Left colon (tissue), 2 donors: ENCODE data around the gene UGGT2. TPM values are rescaled to one million over a fixed set of nuclear protein-coding genes. Genes with fewer than 3 reads are reported as not detected.
A peak's percentile ranks its signal among the peaks of the same experiment; 100 is the strongest.
"Not testable (repeated sequence)": the region's sequence is repeated elsewhere in the genome, so short reads cannot be mapped to it uniquely, and the experiment has no call there.

Source experiments
- ATAC-seq: fragments of 200-7000 bp; cut with Tn5 transposase; one replicate; pipeline ENCODE4 v1.9.1; 2020; ENCODE audit warnings: mild to moderate bottlenecking, moderate library complexity
- DNase-seq, 2 donors: peaks; one replicate each; pipeline ENCODE4 v3.0.0-alpha.2; 2020
- intact Hi-C, 2 donors: fragments of 100-400 bp; cut with DNase I in 1 of 2; cut with micrococcal nuclease in 1 of 2; formaldehyde crosslinking; loops; one replicate each; pipeline versions ENCODE4 v1.11.2 to v1.14.0; 2022; cut with DNase I, micrococcal nuclease
- total RNA-seq, 2 donors: library from RNA; stranded (reverse); fragmentation: NEBNext Ultra II Directional; extraction: Animal tissue kit (Norgen Biotek cat#: 25700); gene quantifications; one replicate each; pipeline ENCODE4 v1.2.1, GENCODE V29; 2021
- donor health status: DM: no; HTN: no; CAD: no.
- donor health status: DM: yes; HTN: yes; CAD: no.

UGGT2 gene
- total RNA-seq, 2 donors from 2014 or later, result 17.2 to 19.2 TPM

DNA sequence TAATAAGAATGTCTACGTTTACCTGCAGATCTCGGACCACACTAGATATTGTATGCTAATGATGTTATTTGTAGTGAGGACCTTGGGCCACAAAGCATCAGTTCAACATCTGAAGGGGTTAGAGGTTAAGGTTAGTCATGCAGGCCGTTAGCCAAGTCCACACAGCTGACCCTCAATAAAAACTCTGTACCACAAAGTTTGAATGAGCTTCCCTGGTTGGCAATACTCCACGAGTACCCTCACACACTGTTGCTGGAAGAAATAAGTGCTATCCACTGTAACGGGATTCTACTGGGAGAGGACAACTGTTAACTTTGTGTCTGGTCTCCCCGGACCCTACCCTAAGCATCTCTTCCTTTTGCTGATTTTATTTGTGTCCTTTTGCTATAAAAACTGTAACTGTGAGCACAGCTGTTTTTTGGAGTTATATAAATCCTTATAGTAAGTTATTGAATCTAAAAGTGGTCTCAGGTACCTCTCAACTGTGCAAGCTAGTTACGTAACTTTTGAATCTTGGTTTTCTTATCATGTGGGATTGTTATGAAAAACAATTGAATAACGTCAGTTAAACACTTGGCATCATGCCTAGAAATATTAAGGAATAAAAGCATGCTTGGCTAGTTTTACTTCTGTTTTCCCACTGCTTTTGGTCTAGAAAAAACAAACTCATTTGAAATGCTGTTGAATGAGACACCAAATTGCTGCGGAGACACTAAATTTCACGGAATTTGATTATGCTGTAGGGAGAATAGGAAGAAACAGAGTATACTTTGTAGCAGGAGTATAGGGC, 194.7 kb downstream of the UGGT2 start:
- DNase-seq, result no peak
- intact Hi-C loops, result no loop called here
- ATAC-seq, result peak; percentile 28

DNA sequence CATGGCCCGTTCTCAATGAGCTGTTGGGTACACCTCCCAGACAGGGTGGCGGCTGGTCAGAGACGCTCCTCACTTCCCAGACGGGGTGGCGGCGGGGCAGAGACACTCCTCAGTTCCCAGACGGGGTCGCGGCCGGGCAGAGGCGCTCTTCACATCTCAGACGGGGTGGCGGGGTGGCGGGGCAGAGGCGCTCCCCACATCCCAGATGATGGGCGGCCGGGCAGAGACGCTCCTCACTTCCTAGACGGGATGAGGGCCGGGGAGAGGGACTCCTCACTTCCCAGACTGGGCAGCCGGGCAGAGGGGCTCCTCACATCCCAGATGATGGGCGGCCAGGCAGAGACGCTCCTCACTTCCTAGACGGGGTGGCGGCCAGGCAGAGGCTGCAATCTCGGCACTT, 207.5 kb downstream of the UGGT2 start:
- intact Hi-C loops, ATAC-seq, DNase-seq: not testable (repeated sequence)

DNA sequence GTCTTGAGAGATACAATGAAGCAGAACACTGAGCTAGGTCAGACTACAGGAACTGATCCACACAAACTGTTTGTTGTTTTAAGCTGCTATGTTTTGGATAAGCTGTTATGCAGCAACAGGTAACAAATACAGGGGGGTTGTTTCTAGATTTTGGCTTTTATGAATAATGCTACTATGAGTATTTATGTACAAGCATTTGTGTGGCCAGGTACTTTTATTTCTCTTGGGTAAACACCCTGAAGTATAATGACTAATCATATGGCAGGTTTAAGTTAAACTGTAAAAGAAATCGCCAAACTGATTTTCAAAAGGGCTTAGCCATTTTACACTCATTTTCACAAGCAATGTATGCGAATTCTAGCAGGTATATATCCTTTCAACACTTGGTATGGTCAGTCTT, 210.3 kb downstream of the UGGT2 start:
- intact Hi-C loops, result no loop called here
- ATAC-seq (no peak), DNase-seq (no peak)

DNA sequence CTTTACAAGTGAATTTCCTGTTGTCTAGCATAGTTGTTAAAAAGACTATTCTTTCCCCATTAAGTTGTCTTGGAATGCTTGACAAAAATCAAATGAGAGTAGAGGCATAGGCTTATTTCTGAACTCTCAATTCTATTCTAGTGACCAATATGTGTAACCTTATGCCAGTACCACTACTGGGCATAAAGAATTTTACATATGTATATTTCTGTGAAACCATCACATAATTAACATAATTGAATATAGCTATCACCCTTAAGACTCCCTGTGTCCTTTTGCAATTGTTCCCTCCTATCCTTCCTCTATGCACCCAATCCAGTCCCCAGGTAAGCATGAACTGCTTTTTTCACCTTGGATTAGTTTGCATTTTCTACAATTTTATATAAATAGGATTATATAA, 211.3 kb downstream of the UGGT2 start:
- intact Hi-C loops, result no loop called here
- DNase-seq (no peak), ATAC-seq (no peak)

DNA sequence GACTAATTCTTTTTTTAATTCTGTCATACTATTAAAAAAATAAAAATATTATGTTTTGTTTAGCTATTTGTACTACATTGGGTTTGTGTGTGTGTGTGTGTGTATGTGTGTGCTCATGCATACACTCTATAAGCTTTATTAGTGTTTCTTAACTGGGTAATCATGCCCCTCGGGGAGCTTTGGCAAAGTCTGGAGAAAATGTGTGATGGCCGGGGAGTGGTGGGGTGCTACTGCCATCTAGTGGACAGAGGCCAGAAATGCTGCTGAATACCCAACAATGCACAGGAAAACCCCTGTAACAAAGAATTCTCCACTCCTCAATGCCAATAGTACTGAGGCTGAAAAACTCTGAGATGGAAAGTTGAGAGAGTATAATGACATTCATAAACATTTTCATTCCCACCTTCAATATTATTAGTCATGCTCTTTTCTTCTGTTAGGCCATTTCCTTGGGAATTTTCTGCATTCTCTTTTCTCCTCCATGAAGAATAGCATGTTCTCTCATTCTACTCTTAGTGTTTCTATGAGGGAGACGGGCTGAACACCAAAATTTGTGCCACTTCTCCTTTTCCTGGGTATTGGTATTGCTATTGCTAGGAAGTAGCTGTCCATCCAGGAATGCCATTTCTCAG, 219.0 kb downstream of the UGGT2 start:
- intact Hi-C loops, result loop anchor here in 1 of 2 donors (5.0 kb wide), 1 partner anchor 207 kb away; no protein-coding TSS in a partner anchor
- DNase-seq (peak; percentile 32 to 41), ATAC-seq (peak; percentile 82)

DNA sequence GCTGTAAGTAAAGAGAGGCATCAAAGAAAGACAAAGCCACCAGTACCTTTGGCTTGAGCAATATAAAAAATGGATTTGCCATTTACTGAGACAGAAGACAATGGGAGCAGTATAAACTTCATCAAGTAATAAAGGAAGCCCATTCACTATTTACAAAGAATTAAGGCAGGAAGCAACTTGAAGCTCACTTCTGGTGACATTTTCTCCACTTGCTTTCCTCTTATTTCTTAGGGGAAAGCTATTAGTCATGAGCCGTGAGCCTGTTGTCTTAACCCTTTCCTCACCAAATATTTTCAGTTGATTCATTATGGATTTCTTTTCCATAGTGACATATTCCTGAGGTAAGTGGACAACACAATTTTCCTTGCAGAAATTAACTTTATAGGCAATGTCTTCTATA, 219.5 kb downstream of the UGGT2 start:
- intact Hi-C loops, result loop anchor here in 1 of 2 donors (5.0 kb wide), 1 partner anchor 206 kb away; no protein-coding TSS in a partner anchor
- no peak for DNase-seq
- ATAC-seq, result peak; percentile 59

DNA sequence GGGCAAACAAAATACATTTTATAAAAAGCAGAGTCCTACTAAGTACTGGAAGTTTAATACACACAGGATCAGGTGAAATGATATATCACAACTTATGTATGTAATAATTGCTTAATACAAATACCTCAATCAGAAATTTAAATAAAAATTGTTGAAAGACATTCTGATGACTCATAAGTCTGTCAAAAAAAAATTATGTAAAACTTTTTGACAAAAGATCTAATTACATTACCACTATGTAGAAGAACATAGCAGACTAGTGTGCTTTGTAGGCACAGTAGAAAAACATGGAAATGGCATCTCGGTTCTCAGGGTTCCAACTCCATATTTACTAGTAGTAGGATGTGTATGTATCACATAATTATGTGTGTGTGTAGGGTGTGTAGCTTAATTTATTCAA, 220.1 kb downstream of the UGGT2 start:
- no peak for ATAC-seq
- no peak for DNase-seq
- intact Hi-C loops, result loop anchor here in 1 of 2 donors (5.0 kb wide), 1 partner anchor 206 kb away; no protein-coding TSS in a partner anchor

DNA sequence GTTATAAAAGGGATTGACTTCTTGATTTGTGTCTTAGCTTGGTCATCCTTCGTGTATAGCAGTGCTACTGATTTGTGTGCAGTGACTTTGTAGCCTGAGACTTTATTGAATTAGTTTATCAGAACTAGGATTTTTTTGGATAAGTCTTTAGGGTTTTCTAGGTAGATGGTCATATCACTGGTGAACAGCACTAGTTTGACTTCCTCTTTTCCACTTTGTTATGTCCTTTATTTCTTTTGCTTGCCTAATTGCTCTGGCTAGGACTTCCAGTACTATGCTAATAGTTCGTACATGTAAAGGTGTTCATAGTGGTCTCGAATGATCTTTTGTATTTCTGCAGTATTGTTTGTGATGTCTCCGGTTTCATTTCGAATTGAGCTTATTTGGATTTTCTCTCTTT, 230.9 kb downstream of the UGGT2 start:
- no peak for ATAC-seq
- intact Hi-C loops, result no loop called here
- no peak for DNase-seq

DNA sequence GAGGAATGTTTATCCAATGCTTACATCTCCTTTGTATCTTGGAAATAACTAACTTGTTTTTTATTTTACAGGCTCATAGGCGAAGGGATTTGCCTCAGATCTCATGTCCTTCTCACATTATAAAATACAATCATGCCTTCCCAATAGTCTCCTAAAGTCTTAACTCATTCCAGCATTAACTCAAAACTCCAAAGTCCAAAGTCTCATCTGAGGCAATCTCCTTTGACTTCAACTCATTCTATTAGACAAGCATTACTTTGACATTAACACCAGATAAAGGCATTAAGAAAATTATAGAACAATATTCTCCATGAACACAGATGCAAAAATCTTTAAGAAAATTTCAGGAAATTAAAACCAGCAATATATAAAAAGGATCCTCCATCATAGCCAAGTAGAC, 238.7 kb downstream of the UGGT2 start:
- ATAC-seq, result no peak
- DNase-seq, result no peak
- intact Hi-C loops, result no loop called here

DNA sequence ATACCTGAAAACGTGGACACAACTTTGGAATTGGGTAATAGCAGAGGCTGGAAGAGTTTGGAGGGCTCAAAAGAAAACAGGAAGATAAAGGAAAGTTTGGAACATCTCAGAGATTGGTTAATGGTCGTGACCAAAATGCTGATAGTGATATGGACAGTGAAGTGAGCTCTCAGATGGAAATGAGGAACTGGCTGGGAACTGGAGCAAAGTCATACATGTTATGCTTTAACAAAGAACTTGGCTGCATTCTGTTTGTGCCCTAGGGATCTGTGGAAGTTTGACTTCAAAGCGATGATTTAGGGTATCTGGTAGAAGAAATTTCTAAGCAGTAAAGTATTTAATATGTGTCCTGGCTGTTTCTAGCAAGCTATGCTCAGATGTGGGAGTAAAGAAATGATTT, 240.1 kb downstream of the UGGT2 start:
- intact Hi-C loops, result no loop called here
- DNase-seq (no peak), ATAC-seq (no peak)

DNA sequence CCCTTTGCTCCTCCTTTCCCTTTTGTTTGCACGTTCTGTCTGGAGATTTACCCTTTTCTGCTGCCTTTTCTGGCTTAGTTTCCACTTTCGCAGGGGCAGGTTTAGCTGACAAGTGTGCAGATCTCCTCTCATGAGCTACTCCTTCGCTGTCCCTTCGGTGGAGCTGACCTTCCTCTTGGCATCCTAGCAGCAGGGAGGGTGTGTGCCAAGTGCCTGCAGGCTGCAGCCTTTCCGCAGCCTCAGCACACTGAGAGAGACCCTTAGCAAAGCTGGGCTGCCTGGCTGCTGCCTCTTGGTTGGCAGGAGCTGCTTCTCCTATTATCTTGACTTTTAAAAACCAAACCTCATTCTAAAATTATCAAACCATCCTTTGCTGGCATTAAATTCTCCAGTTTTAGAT, 243.8 kb downstream of the UGGT2 start:
- ATAC-seq (no peak), DNase-seq (no peak)
- intact Hi-C loops, result no loop called here

DNA sequence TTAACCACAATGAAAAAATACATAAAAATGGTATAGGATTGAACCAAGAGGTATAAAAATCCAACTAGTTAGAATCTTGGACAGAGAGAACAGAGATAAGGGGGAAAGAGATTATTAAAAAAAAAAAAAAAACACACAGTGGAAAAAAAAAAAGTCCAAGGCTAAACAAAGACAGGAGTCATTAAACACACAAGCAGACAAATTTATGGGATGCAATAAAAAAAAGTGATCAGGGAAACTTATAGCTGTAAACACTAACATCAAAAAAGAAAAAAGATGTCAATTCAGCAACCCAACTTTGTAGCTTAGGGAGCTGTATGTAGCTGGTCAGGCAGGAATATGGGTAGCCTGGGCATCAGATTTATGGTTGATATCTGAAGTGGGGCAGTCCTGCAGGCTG, 247.3 kb downstream of the UGGT2 start:
- peak; percentile 28 for ATAC-seq
- no peak for DNase-seq
- intact Hi-C loops, result no loop called here

DNA sequence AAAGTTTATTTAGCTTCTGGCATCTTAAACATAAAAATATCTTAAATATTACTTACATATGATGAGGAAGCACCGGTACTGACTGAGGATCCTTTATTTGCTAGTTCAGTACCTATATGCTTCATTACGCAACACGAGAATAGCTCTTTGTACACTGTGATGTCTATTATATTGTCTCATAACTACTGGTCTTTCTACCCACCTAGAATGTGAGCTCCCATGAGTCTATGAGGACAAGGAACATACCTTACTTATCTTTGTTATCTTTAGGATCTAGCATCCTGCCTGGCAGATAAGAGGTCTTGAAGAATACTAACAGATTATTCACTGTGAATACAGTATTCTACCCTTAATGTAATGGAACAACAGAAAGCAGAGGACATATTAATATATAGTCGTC, 251.4 kb downstream of the UGGT2 start:
- intact Hi-C loops, result no loop called here
- ATAC-seq (no peak), DNase-seq (no peak)

DNA sequence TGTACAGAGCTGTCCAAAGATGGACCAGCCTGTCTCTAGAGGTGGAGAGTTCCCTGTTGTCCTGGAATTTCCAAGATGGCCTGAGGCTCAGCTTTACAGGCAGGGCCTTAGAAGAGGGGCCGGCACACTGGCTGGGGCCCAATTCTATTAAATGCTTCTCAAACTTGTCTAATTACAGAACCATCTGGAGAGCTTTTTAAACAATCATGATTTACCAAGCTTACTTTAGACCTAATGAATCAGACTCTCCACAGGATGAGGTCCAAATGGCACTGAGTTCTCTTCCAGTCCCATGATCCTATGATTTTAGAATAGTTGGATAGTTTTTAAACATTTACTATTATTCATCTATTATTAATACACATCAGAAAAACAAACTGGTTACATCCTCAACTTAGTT, 252.8 kb downstream of the UGGT2 start:
- intact Hi-C loops, result no loop called here
- DNase-seq, result no peak
- no peak for ATAC-seq

DNA sequence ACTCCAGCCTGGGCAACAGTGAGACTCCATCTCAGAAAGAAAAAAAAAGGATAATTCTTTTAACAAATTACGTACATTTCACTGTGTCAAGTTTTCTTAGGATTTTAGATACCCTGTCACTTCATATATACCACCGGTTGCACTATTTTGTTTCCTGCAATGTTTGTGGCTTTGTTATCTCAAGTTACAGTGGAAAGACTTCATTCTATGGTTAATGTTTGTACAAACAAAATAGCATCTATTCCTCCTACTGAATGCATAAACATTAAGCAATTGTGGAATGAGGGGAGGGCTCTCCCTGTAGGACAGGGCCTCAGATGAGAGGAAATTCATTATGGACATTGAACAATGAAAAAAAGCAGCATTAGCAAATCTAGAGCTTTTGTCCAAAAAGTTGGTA, 256.2 kb downstream of the UGGT2 start:
- DNase-seq, result no peak
- intact Hi-C loops, result no loop called here
- ATAC-seq, result no peak

DNA sequence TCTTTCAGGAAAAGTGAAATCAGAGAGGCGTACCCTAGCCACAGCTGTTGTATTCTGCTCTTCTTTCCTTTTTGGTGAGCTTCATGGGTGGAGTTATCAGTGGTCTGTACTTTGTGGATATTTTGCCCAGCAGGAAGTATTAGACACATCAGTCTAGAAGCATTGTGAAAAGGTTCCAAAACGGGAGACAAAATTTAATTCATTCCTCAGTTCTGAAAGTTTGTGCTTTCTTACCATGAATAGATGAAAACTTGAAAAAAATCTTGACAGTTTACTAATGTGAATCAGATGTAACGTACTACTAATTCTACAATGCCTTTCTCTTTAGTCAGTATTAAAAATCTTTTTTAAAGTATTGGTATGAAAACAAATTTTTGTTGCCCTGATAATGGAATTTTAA, 259.4 kb downstream of the UGGT2 start:
- ATAC-seq, result no peak
- intact Hi-C loops, result no loop called here
- no peak for DNase-seq

DNA sequence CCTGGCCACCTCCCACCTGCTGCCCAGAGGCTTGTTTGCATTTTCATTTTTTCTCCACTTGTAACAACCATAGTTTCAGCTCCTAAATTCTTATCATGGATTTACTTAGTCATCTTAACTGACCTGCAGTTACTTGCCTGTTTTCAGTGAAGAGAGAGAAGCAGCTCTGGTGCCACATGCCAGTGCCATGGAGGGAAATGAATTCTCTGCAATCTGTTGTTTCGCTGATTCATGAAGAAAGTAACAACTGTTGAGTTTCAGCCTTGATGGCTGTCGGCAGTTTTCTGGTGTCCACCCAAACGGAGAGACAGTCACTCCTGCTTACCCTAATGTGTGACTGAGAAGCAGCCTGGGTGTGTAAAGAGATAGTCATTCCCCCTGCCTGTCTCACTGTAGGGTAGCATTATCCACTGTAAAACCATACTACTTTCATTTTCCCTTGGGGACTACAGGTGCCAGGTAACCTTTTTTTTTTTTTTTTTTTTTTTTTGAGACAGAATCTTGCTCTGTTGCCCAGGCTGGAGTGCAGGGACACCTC, 260.1 kb downstream of the UGGT2 start:
- intact Hi-C loops, result no loop called here
- DNase-seq (no peak), ATAC-seq (no peak)

DNA sequence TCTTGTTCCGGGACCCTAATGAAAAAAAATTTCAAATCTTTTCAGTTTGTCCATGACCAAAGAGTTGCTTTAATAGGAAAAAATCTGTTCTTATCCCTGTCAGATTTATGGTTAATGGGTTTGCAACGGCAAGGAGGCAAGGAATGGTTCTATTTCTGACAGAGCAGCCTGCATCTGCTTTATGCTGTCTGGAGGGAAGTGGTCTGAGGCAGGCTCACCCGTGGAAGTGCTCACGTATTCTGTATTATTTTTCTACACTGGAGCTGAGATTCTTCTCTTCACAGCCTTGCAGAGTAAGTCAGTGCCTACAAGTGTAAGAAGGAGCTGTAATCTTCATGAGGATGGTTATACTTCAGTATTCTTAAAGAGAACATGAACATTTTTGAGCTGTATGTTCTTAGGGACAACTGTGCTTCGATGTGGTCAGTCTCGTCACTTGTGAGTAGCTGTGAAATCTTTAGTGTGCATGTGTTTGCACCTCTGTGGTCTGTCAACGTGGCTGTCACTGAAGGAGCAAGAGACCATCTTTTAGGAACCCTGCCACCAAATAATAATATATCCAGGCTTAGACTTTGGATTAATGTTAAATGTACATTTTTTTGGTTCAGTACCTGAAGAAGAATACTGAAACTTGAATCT, 262.0 kb downstream of the UGGT2 start:
- intact Hi-C loops, result no loop called here
- ATAC-seq, result no peak

DNA sequence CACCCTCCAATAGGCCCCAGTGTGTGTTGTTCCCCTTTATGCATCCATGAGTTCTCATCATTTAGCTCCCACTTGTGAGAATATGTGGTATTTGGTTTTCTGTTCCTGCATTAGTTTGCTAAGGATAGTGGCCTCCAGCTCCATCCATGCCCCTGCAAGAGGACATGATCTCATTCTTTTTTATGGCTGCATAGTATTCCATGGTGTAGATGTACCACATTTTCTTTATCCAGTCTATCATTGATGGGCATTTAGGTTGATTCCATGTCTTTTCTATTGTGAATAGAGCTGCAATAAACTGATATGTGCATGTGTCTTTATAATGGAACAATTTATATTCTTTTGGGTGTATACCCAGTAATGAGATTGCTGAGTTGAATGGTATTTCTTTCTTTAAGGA, 263.9 kb downstream of the UGGT2 start:
- intact Hi-C loops, ATAC-seq, DNase-seq: not testable (repeated sequence)

More for the DNA sequence above, 262.0 kb downstream of the UGGT2 start:
- no peak for DNase-seq

DNA sequence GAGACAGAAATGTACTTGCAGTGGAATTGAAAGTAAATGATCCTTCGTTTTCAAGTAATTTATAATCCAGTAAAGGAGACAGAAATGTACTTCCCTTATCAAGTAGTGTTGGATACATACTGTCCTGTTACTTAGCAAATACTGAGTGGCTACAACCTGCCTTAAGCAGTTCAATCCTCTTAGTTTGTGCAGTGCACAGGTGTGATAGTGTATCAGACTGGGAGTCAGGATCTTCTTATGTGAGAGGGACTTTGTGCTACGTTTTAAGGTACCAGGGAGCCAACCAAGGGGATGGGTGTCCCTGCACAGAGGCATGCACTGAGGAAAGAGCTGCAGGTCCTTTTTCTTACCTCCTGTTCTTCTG, 265.1 kb downstream of the UGGT2 start:
- DNase-seq (no peak), ATAC-seq (peak; percentile 56)
- intact Hi-C loops, result no loop called here
